K562 (cell line): ENCODE results near the gene MAPT. TPM values are rescaled to one million over a fixed set of nuclear protein-coding genes. Genes with fewer than 3 reads are reported as not detected.

ENCODE experiments used
- ATAC-seq: fragments of 200-7000 bp; cut with Tn5 transposase; 3 replicates; pipeline ENCODE4 v1.9.1; 2020; ENCODE audit warnings: moderate library complexity
- BruUV-seq: library from RNA; stranded (reverse); fragments of 400-500 nt; replicated peaks from 2 replicates; lab custom pipeline; 2021; lab: Mats Ljungman, UMichigan
- CTCF ChIA-PET: fragments of 300-600 bp; formaldehyde crosslinking; extraction: SDS; loops from one replicate; lab custom pipeline; 2021; ENCODE audit warnings: low intra/inter-chr PET ratio; lab: Yijun Ruan, JAX
- POLR2A ChIA-PET: fragments of 300-600, 350-650 bp; sonication (Branson Sonifier 250); formaldehyde crosslinking; extraction: SDS; loops from one replicate; lab custom pipeline; 2021; ENCODE audit warnings: antibody characterized with exemption, inconsistent platforms; lab: Yijun Ruan, JAX
- DNase-seq, 4 experiments: peaks; one replicate each; pipeline versions ENCODE4 v3.0.0 to v3.0.0-alpha.2; 2011 to 2018; ENCODE audit warnings: low spot score in 3 of 4, mixed read lengths in 3 of 4; ENCODE audit errors: extremely low read depth in 1 of 4
- FAIRE-seq: peaks from 2 replicates; lab custom pipeline; 2011; peaks lifted over from hg19 to GRCh38; lab: Jason Lieb, UNC
- H2AFZ ChIP-seq: 2 replicates; pipeline ENCODE4 v1.6.0; 2011; ENCODE audit warnings: low read depth, low read length, control low read depth, inconsistent platforms
- H3K27ac ChIP-seq: fragments of 200-600 bp; 3 replicates; pipeline ENCODE4 v1.8.0; 2011; ENCODE audit warnings: low read depth, mild to moderate bottlenecking, control low read depth, inconsistent platforms, low read length, moderate library complexity, mixed read lengths; ENCODE audit errors: extremely low read depth
- H3K27me3 ChIP-seq, 2 experiments: fragments of 300-600 bp in 1 of 2; 2 replicates in 1 of 2; 3 replicates in 1 of 2; pipeline versions ENCODE4 v1.6.0 to v1.8.0; 2011; ENCODE audit warnings: inconsistent platforms in 2 of 2, low read length in 2 of 2, mild to moderate bottlenecking in 1 of 2, mixed read lengths in 1 of 2, moderate library complexity in 1 of 2; ENCODE audit not compliant: control insufficient read depth in 2 of 2, insufficient read depth in 2 of 2
- H3K36me3 ChIP-seq: fragments of 300-600 bp; 3 replicates; pipeline ENCODE4 v1.8.0; 2011; ENCODE audit warnings: mild to moderate bottlenecking, low read length, inconsistent platforms; ENCODE audit not compliant: control insufficient read depth, insufficient read depth
- H3K4me1 ChIP-seq, 2 experiments: fragments of 200-600 bp in 1 of 2; replicated peaks in 1 of 2; 2 replicates in 1 of 2; 3 replicates in 1 of 2; pipeline versions ENCODE4 v1.5.1 to v1.8.0; 2011; ENCODE audit warnings: inconsistent platforms in 2 of 2, low read length in 2 of 2, mild to moderate bottlenecking in 1 of 2, mixed read lengths in 1 of 2, moderate library complexity in 1 of 2; ENCODE audit not compliant: control insufficient read depth in 2 of 2, insufficient read depth in 2 of 2
- H3K4me2 ChIP-seq: 2 replicates; pipeline ENCODE4 v1.6.1; 2011; ENCODE audit warnings: low read length, control low read depth, inconsistent platforms, mixed read lengths; ENCODE audit not compliant: insufficient read depth
- H3K4me3 ChIP-seq: fragments of 200-600 bp; sonication (generic), shearing (Covaris generic); 2 replicates; pipeline ENCODE4 v1.5.1; 2016; ENCODE audit warnings: control low read depth, inconsistent platforms
- H3K79me2 ChIP-seq: fragments of 200-600 bp; 3 replicates; pipeline ENCODE4 v1.8.0; 2011; ENCODE audit warnings: low read length, inconsistent platforms; ENCODE audit not compliant: control insufficient read depth, insufficient read depth
- H3K9ac ChIP-seq, 2 experiments: 2 replicates each; pipeline versions ENCODE4 v1.6.0 to v1.6.1; 2011; ENCODE audit warnings: low read depth in 2 of 2, low read length in 2 of 2, control low read depth in 1 of 2, inconsistent platforms in 1 of 2, mild to moderate bottlenecking in 1 of 2, mixed read lengths in 1 of 2; ENCODE audit not compliant: insufficient read depth in 1 of 2
- H3K9me1 ChIP-seq: one replicate; pipeline ENCODE4 v1.6.0; 2011; ENCODE audit warnings: inconsistent platforms, mild to moderate bottlenecking, low read length, moderate library complexity; ENCODE audit not compliant: control insufficient read depth, insufficient read depth
- H3K9me3 ChIP-seq: replicated peaks from 2 replicates; pipeline ENCODE4 v1.5.1; 2011; ENCODE audit warnings: low read depth, low read length, inconsistent platforms; ENCODE audit not compliant: control insufficient read depth, insufficient read depth
- H4K20me1 ChIP-seq: replicated peaks from 2 replicates; pipeline ENCODE4 v1.6.1; 2011; ENCODE audit warnings: low read length, inconsistent platforms, mixed read lengths; ENCODE audit not compliant: control insufficient read depth, insufficient read depth
- BCOR ChIP-seq: fragments of 450-650 bp; IDR thresholded peaks from 2 replicates; pipeline ENCODE4 v1.6.1; 2016
- EWSR1 ChIP-seq: fragments of 450-650 bp; IDR thresholded peaks from 2 replicates; pipeline ENCODE4 v1.6.1; 2018; ENCODE audit warnings: borderline replicate concordance, mild to moderate bottlenecking, low read depth, moderate library complexity; ENCODE audit not compliant: partially characterized antibody
- RBM25 ChIP-seq: fragments of 200-400 bp; formaldehyde crosslinking; IDR thresholded peaks from 2 replicates; pipeline ENCODE4 v1.6.1; 2018; ENCODE audit warnings: low read length, low read depth, moderate library complexity; ENCODE audit not compliant: severe bottlenecking
- SIN3B ChIP-seq: fragments of 450-650 bp; IDR thresholded peaks from 2 replicates; pipeline ENCODE4 v1.6.1; 2017; ENCODE audit warnings: low read depth, mild to moderate bottlenecking, moderate library complexity
- SMAD3 ChIP-seq: fragments of 450-650 bp; formaldehyde crosslinking; conservative IDR thresholded peaks from 2 replicates; pipeline ENCODE4 v1.4.0; 2020; ENCODE audit warnings: mild to moderate bottlenecking
- ZNF184 ChIP-seq: sonication (generic); formaldehyde crosslinking; IDR thresholded peaks from 2 replicates; pipeline ENCODE4 v1.5.0; 2020; ENCODE audit warnings: missing genetic modification reagents
- ZNF431 ChIP-seq: sonication (generic); formaldehyde crosslinking; IDR thresholded peaks from 2 replicates; pipeline ENCODE4 v1.8.0; 2022; ENCODE audit warnings: mild to moderate bottlenecking, missing genetic modification reagents
- WGBS: fragments of 100-300 bp; shearing (Covaris generic); methylation state at CpG from one replicate; pipeline ENCODE4 v1.1.6; 2016; ENCODE audit warnings: low coverage, mixed read lengths; ENCODE audit not compliant: insufficient coverage; ENCODE audit errors: missing lambda C conversion rate; 5-methylcytosine and 5-hydroxymethylcytosine counted together
- in situ Hi-C: fragments of 300-500 bp; cut with MboI; formaldehyde crosslinking; loops from 4 replicates; pipeline ENCODE4 v1.15.0; 2018; ENCODE audit warnings: inconsistent platforms, mixed read lengths
- intact Hi-C: fragments of 100-400 bp; cut with micrococcal nuclease; formaldehyde crosslinking; loops from 2 replicates; pipeline ENCODE4 v1.14.2; 2022
- polyA plus RNA-seq, 8 experiments: library from polyadenylated mRNA; depleted of rRNA in 4 of 8; stranded (reverse) in 5 of 8; unstranded in 3 of 8; fragments of >200 nt; fragmentation: Nextera tagmentation in 2 of 8; fragmentation: Illumina TruSeq in 1 of 8; extraction: Ambion mirVana in 2 of 8; extraction: Trizol in 1 of 8; gene quantifications; 2 replicates each; pipeline versions ENCODE4 v1.2.1 to v1.2.3, GENCODE V29; 2011 to 2014; ENCODE audit warnings: inconsistent platforms in 1 of 8, missing spikeins in 1 of 8
- total RNA-seq, 7 experiments: library from RNA; depleted of rRNA in 6 of 7; stranded (reverse); fragments of >200 nt in 6 of 7; fragmentation: Illumina TruSeq in 2 of 7; extraction: Trizol in 2 of 7; gene quantifications; 2 replicates each; pipeline versions ENCODE4 v1.2.1 to v1.2.3, GENCODE V29; 2011 to 2021; ENCODE audit warnings: low replicate concordance in 1 of 7
- TF ChIP-seq, protein P1 (sequence below): fragments of 450-650 bp; IDR thresholded peaks from 2 replicates; pipeline ENCODE4 v1.6.1; 2016
- TF ChIP-seq, protein P2 (sequence below), 2 experiments: fragments of 200-800 bp in 1 of 2; sonication (Bioruptor generic) in 1 of 2; sonication (generic) in 1 of 2; formaldehyde crosslinking in 1 of 2; IDR thresholded peaks in 1 of 2; conservative IDR thresholded peaks in 1 of 2; 2 replicates each; pipeline versions ENCODE4 v1.5.0 to v1.6.1; 2016 to 2020; ENCODE audit warnings: missing compliant biosample characterization in 1 of 2, missing genetic modification characterization in 1 of 2, missing genetic modification reagents in 1 of 2
- TF ChIP-seq, protein P3 (sequence below): fragments of 450-650 bp; IDR thresholded peaks from 2 replicates; pipeline ENCODE4 v1.7.1; 2018; ENCODE audit warnings: mild to moderate bottlenecking, low read depth; ENCODE audit not compliant: partially characterized antibody

Gene MAPT
- total and polyA plus RNA-seq, 9 of the 15 experiments (the other 6 are each of a cell fraction or from before 2014, with no cell fraction given): 0.04 to 1.1 (median 0.36) TPM

DNA sequence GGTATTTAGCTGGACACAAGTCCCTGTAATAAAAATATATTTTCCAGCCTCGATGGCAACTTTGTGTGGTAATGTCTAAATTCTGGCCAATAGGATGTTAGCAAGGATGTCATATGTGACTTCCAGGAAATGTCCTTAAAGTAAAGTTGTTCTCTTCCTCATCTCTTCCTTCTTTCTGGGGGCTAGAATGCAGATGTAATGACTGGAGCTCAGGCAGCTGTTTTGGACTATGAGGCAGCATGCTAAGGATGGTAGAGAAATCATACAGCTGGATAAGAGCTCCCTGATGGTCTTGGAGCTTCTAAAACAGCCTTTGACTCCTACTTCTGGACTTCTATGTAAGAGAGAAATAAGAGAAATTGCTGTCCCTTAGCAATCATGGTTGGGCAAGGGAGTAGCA is 16.9 kb upstream of the MAPT start:
- Histone ChIP-seq H3K9me3 (no peaks in the 10 kb centered on the region), H3K79me2 (no peaks in the 10 kb centered on the region), H3K9me1 (no peaks in the 10 kb centered on the region), H3K27ac (no peak overlapping the region), H3K36me3 (no peaks in the 10 kb centered on the region), H3K9ac (no peak overlapping the region), H3K4me3 (no peak overlapping the region), H3K27me3 (peaks cover 23 to 51% of the 10 kb centered on the region in 2 experiments; a peak in 4 of 5 replicates), H2AFZ (no peak overlapping the region), H4K20me1 (no peaks in the 10 kb centered on the region), H3K4me1 (no peaks in the 10 kb centered on the region), H3K4me2 (no peak overlapping the region)
- ATAC-seq: no peak
- FAIRE-seq: no peak
- WGBS: 0% methylated on average over 1 of the region's 1 CpG
- CTCF ChIA-PET: no interaction called here
- no TSS peak for BruUV-seq
- no peak for DNase-seq
- in situ Hi-C loops (no loop called here), intact Hi-C loops (no loop called here)
- TF ChIP-seq EWSR1: no peak
- peak; percentile 45; the same call in 1 of the 2 replicates for TF ChIP-seq BCOR
- peak; percentile 98 for TF ChIP-seq RBM25
- POLR2A ChIA-PET: no interaction called here

DNA sequence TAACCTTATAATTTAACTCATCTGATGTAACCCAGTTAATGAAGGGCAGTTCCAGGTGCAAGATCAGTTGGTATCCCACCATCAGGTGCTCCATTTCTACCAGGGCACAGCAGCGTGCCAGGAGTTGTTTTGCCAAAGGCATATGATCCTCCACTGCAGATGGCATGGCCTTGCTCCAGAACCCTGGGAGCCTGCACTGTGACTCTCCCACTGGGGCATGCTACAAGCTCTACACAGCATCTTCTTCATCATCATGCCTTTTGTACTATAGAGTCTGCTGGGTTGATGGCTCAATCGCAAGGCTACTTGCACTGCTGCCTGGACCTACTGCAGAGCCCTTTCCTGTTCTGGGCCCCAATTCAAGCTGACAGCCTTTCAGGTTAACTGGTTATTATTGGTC is 11.3 kb upstream of the MAPT start:
- no peaks in the 10 kb centered on the region for H3K9me3 ChIP-seq
- H3K9ac ChIP-seq: no peak overlapping the region
- H3K4me1 ChIP-seq: no peaks in the 10 kb centered on the region
- in situ Hi-C loops (no loop called here), intact Hi-C loops (no loop called here)
- H3K79me2 ChIP-seq: no peaks in the 10 kb centered on the region
- H4K20me1 ChIP-seq: no peaks in the 10 kb centered on the region
- FAIRE-seq: no peak
- no peak overlapping the region for H3K4me3 ChIP-seq
- H3K9me1 ChIP-seq: no peaks in the 10 kb centered on the region
- H2AFZ ChIP-seq: no peak overlapping the region
- H3K36me3 ChIP-seq: no peaks in the 10 kb centered on the region
- DNase-seq: no peak
- ChIA-PET CTCF (no interaction called here), POLR2A (interaction anchor here (1.1 kb wide), 1 partner anchor 25 kb away, joined by 5 read pairs; no protein-coding TSS in a partner anchor)
- H3K4me2 ChIP-seq: no peak overlapping the region
- no peak for ATAC-seq
- BruUV-seq: no TSS peak
- H3K27ac ChIP-seq: no peak overlapping the region
- WGBS: 0% methylated on average over 2 of the region's 2 CpGs
- peaks cover 15 to 30% of the 10 kb centered on the region in 2 experiments; a peak in 3 of 5 replicates for H3K27me3 ChIP-seq
- TF ChIP-seq ZNF184 (CRISPR knock-in tag): no peak
- TF ChIP-seq, protein P1, sequence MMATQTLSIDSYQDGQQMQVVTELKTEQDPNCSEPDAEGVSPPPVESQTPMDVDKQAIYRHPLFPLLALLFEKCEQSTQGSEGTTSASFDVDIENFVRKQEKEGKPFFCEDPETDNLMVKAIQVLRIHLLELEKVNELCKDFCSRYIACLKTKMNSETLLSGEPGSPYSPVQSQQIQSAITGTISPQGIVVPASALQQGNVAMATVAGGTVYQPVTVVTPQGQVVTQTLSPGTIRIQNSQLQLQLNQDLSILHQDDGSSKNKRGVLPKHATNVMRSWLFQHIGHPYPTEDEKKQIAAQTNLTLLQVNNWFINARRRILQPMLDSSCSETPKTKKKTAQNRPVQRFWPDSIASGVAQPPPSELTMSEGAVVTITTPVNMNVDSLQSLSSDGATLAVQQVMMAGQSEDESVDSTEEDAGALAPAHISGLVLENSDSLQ: no peak
- TF ChIP-seq SIN3B: no peak
- no peak for TF ChIP-seq SMAD3
- TF ChIP-seq, protein P2, sequence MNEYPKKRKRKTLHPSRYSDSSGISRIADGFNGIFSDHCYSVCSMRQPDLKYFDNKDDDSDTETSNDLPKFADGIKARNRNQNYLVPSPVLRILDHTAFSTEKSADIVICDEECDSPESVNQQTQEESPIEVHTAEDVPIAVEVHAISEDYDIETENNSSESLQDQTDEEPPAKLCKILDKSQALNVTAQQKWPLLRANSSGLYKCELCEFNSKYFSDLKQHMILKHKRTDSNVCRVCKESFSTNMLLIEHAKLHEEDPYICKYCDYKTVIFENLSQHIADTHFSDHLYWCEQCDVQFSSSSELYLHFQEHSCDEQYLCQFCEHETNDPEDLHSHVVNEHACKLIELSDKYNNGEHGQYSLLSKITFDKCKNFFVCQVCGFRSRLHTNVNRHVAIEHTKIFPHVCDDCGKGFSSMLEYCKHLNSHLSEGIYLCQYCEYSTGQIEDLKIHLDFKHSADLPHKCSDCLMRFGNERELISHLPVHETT (CRISPR knock-in tag; conservative IDR thresholded peaks at IDR 0.05 in 1 of 2, IDR thresholded peaks at IDR 0.05 in 1 of 2): no peak
- TF ChIP-seq ZNF431 (CRISPR knock-in tag): no peak
- TF ChIP-seq, protein P3, sequence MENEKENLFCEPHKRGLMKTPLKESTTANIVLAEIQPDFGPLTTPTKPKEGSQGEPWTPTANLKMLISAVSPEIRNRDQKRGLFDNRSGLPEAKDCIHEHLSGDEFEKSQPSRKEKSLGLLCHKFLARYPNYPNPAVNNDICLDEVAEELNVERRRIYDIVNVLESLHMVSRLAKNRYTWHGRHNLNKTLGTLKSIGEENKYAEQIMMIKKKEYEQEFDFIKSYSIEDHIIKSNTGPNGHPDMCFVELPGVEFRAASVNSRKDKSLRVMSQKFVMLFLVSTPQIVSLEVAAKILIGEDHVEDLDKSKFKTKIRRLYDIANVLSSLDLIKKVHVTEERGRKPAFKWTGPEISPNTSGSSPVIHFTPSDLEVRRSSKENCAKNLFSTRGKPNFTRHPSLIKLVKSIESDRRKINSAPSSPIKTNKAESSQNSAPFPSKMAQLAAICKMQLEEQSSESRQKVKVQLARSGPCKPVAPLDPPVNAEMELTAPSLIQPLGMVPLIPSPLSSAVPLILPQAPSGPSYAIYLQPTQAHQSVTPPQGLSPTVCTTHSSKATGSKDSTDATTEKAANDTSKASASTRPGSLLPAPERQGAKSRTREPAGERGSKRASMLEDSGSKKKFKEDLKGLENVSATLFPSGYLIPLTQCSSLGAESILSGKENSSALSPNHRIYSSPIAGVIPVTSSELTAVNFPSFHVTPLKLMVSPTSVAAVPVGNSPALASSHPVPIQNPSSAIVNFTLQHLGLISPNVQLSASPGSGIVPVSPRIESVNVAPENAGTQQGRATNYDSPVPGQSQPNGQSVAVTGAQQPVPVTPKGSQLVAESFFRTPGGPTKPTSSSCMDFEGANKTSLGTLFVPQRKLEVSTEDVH: no peak
